Activated CD4-positive, alpha-beta T cell treated with anti-CD3 and anti-CD28 coated beads, Interleukin-2, amount 10 ng/mL, durations not matched to agents 7 days and 5 days (primary cell): Measurements from ENCODE around the gene SNRNP48. TPM values are rescaled to one million over a fixed set of nuclear protein-coding genes. Genes with fewer than 3 reads are reported as not detected.
A peak's percentile ranks its signal among the peaks of the same experiment; 100 is the strongest.

ENCODE experiments used
- CTCF ChIA-PET: fragments of 350-600 bp; sonication (Branson Sonifier 250); formaldehyde crosslinking; loops from one replicate; lab custom pipeline; 2021; ENCODE audit warnings: antibody characterized with exemption; lab: Charles Lee
- POLR2A ChIA-PET: fragments of 350-600 bp; sonication (Branson Sonifier 250); formaldehyde crosslinking; loops from one replicate; lab custom pipeline; 2021; ENCODE audit warnings: antibody characterized with exemption; lab: Charles Lee
- DNase-seq: peaks from one replicate; pipeline ENCODE4 v3.0.0-alpha.2; 2020
- H3K27ac Mint-ChIP-seq: one replicate; pipeline ENCODE4 v1.8.0; 2021; ENCODE audit warnings: mild to moderate bottlenecking, moderate library complexity, mixed read lengths
- H3K27me3 Mint-ChIP-seq: one replicate; pipeline ENCODE4 v1.8.0; 2021; ENCODE audit warnings: mixed read lengths
- H3K36me3 Mint-ChIP-seq: one replicate; pipeline ENCODE4 v1.8.0; 2021; ENCODE audit warnings: low read depth, mixed read lengths
- H3K4me1 Mint-ChIP-seq: one replicate; pipeline ENCODE4 v1.8.0; 2021; ENCODE audit warnings: mixed read lengths
- H3K4me3 Mint-ChIP-seq: one replicate; pipeline ENCODE4 v1.8.0; 2021; ENCODE audit warnings: mild to moderate bottlenecking, moderate library complexity, mixed read lengths
- H3K9me3 Mint-ChIP-seq: one replicate; pipeline ENCODE4 v1.8.0; 2021; ENCODE audit warnings: mixed read lengths
- total RNA-seq, 2 experiments: library from RNA; stranded (reverse); gene quantifications; one replicate each; pipeline ENCODE4 v1.2.3, GENCODE V29; 2021

SNRNP48 gene
- total RNA-seq, 2 experiments from 2014 or later: 13.5 to 17.6 TPM

GRCh38 chr6:7587631-7588100 is 2.3 kb upstream of the SNRNP48 start:
- H3K9me3 Mint-ChIP-seq: no peaks in the 10 kb centered on the region
- CTCF ChIA-PET: no interaction called here
- no peaks in the 10 kb centered on the region for H3K27me3 Mint-ChIP-seq
- no peak overlapping the region for H3K27ac Mint-ChIP-seq
- peaks cover 9% of the 10 kb centered on the region for H3K36me3 Mint-ChIP-seq
- no peak for DNase-seq
- H3K4me3 Mint-ChIP-seq: no peak overlapping the region
- H3K4me1 Mint-ChIP-seq: peaks cover 28% of the 10 kb centered on the region
- POLR2A ChIA-PET: no interaction called here

GRCh38 chr6:7588506-7588905 is 1.5 kb upstream of the SNRNP48 start:
- H3K27ac Mint-ChIP-seq: no peak overlapping the region
- H3K4me3 Mint-ChIP-seq: no peak overlapping the region
- CTCF ChIA-PET: interaction anchor here (0.6 kb wide), 1 partner anchor 16 kb away, joined by 3 read pairs; no protein-coding TSS in a partner anchor
- H3K36me3 Mint-ChIP-seq: peaks cover 14% of the 10 kb centered on the region
- H3K9me3 Mint-ChIP-seq: no peaks in the 10 kb centered on the region
- no peaks in the 10 kb centered on the region for H3K27me3 Mint-ChIP-seq
- no peak for DNase-seq
- POLR2A ChIA-PET: no interaction called here
- peaks cover 35% of the 10 kb centered on the region for H3K4me1 Mint-ChIP-seq

- Mint-ChIP-seq H3K4me3 (peak overlapping the region; percentile 97), H3K4me1 (peaks cover 35% of the 10 kb centered on the region), H3K27ac (no peak overlapping the region), H3K9me3 (no peaks in the 10 kb centered on the region), H3K36me3 (peaks cover 15% of the 10 kb centered on the region), H3K27me3 (no peaks in the 10 kb centered on the region)
- ChIA-PET CTCF (interaction anchor here (0.6 to 1.1 kb wide), 3 partner anchors 18 to 293 kb away, joined by 3 to 4 read pairs (median 3); partner anchors contain the start of genes CAGE1 and RIOK1), POLR2A (no interaction called here)
- DNase-seq: no peak
Measured at GRCh38 chr6:7589221-7589620, 777 bp upstream of the SNRNP48 start.

GRCh38 chr6:7590918-7591302 is 912 bp downstream of the SNRNP48 start:
- ChIA-PET POLR2A (no interaction called here), CTCF (interaction anchor here (1.7 kb wide), 1 partner anchor 10 kb away, joined by 5 read pairs; no protein-coding TSS in a partner anchor)
- H3K4me1 Mint-ChIP-seq: peaks cover 35% of the 10 kb centered on the region
- H3K36me3 Mint-ChIP-seq: peaks cover 23% of the 10 kb centered on the region
- peak overlapping the region; percentile 97 for H3K4me3 Mint-ChIP-seq
- no peaks in the 10 kb centered on the region for H3K9me3 Mint-ChIP-seq
- peak overlapping the region; percentile 95 for H3K27ac Mint-ChIP-seq
- no peak for DNase-seq
- H3K27me3 Mint-ChIP-seq: no peaks in the 10 kb centered on the region

GRCh38 chr6:7591770-7592169 is 1.8 kb downstream of the SNRNP48 start:
- peaks cover 30% of the 10 kb centered on the region for H3K36me3 Mint-ChIP-seq
- H3K9me3 Mint-ChIP-seq: no peaks in the 10 kb centered on the region
- DNase-seq: no peak
- POLR2A ChIA-PET: no interaction called here
- CTCF ChIA-PET: interaction anchor here (0.6 to 1.7 kb wide), 3 partner anchors 11 to 114 kb away, joined by 3 to 5 read pairs (median 3); no protein-coding TSS in a partner anchor
- peak overlapping the region; percentile 35 for H3K4me3 Mint-ChIP-seq
- no peak overlapping the region for H3K27ac Mint-ChIP-seq
- H3K4me1 Mint-ChIP-seq: peaks cover 35% of the 10 kb centered on the region
- H3K27me3 Mint-ChIP-seq: no peaks in the 10 kb centered on the region

GRCh38 chr6:7593229-7593628 is 3.2 kb downstream of the SNRNP48 start:
- peaks cover 35% of the 10 kb centered on the region for H3K36me3 Mint-ChIP-seq
- H3K9me3 Mint-ChIP-seq: no peaks in the 10 kb centered on the region
- ChIA-PET POLR2A (no interaction called here), CTCF (no interaction called here)
- no peaks in the 10 kb centered on the region for H3K27me3 Mint-ChIP-seq
- peaks cover 35% of the 10 kb centered on the region for H3K4me1 Mint-ChIP-seq
- H3K4me3 Mint-ChIP-seq: no peak overlapping the region
- H3K27ac Mint-ChIP-seq: no peak overlapping the region
- no peak for DNase-seq

GRCh38 chr6:7594579-7595125 is 4.7 kb downstream of the SNRNP48 start:
- Mint-ChIP-seq H3K9me3 (no peaks in the 10 kb centered on the region), H3K27me3 (no peaks in the 10 kb centered on the region), H3K4me1 (peaks cover 29% of the 10 kb centered on the region), H3K4me3 (no peak overlapping the region), H3K27ac (no peak overlapping the region), H3K36me3 (peaks cover 45% of the 10 kb centered on the region)
- POLR2A ChIA-PET: no interaction called here
- DNase-seq: no peak
- CTCF ChIA-PET: interaction anchor here (0.7 kb wide), 1 partner anchor 43 kb away, joined by 5 read pairs; no protein-coding TSS in a partner anchor

- DNase-seq: no peak
- Mint-ChIP-seq H3K27ac (no peak overlapping the region), H3K4me1 (peaks cover 17% of the 10 kb centered on the region), H3K27me3 (no peaks in the 10 kb centered on the region), H3K9me3 (no peaks in the 10 kb centered on the region), H3K36me3 (peaks cover 58% of the 10 kb centered on the region), H3K4me3 (no peak overlapping the region)
- CTCF ChIA-PET: interaction anchor here (0.5 kb wide), 1 partner anchor 15 kb away, joined by 3 read pairs; no protein-coding TSS in a partner anchor
- POLR2A ChIA-PET: interaction anchor here (0.6 kb wide), 1 partner anchor 14 kb away, joined by 3 read pairs; the partner anchor contains the start of gene SNRNP48
Measured at GRCh38 chr6:7604003-7604402, 14.0 kb downstream of the SNRNP48 start.

- ChIA-PET POLR2A (interaction anchor here (0.6 kb wide), 1 partner anchor 15 kb away, joined by 3 read pairs; the partner anchor contains the start of gene SNRNP48), CTCF (interaction anchor here (0.5 kb wide), 1 partner anchor 16 kb away, joined by 3 read pairs; no protein-coding TSS in a partner anchor)
- Mint-ChIP-seq H3K4me1 (peaks cover 17% of the 10 kb centered on the region), H3K36me3 (peaks cover 55% of the 10 kb centered on the region), H3K27me3 (no peaks in the 10 kb centered on the region), H3K27ac (no peak overlapping the region), H3K9me3 (no peaks in the 10 kb centered on the region), H3K4me3 (no peak overlapping the region)
- no peak for DNase-seq
Measured at GRCh38 chr6:7604506-7604905, 14.5 kb downstream of the SNRNP48 start.

- H3K9me3 Mint-ChIP-seq: no peaks in the 10 kb centered on the region
- DNase-seq: peak; percentile 52
- CTCF ChIA-PET: interaction anchor here (0.6 to 1.7 kb wide), 5 partner anchors 46 to 341 kb away, joined by 3 to 5 read pairs (median 4); no protein-coding TSS in a partner anchor
- POLR2A ChIA-PET: no interaction called here
- peaks cover 20% of the 10 kb centered on the region for H3K4me1 Mint-ChIP-seq
- H3K27me3 Mint-ChIP-seq: no peaks in the 10 kb centered on the region
- H3K36me3 Mint-ChIP-seq: peaks cover 4% of the 10 kb centered on the region
- no peak overlapping the region for H3K27ac Mint-ChIP-seq
- no peak overlapping the region for H3K4me3 Mint-ChIP-seq
Measured at GRCh38 chr6:7615611-7616383, 25.8 kb downstream of the SNRNP48 start.

- no peak for DNase-seq
- Mint-ChIP-seq H3K4me3 (no peak overlapping the region), H3K9me3 (no peaks in the 10 kb centered on the region), H3K4me1 (peaks cover 20% of the 10 kb centered on the region), H3K36me3 (no peaks in the 10 kb centered on the region), H3K27me3 (no peaks in the 10 kb centered on the region), H3K27ac (no peak overlapping the region)
- ChIA-PET POLR2A (no interaction called here), CTCF (interaction anchor here (0.8 kb wide), 1 partner anchor 173 kb away, joined by 3 read pairs; no protein-coding TSS in a partner anchor)
Measured at GRCh38 chr6:7617801-7618764, 28.1 kb downstream of the SNRNP48 start.

- Mint-ChIP-seq H3K36me3 (no peaks in the 10 kb centered on the region), H3K27me3 (no peaks in the 10 kb centered on the region), H3K4me1 (peaks cover 12% of the 10 kb centered on the region), H3K27ac (no peak overlapping the region), H3K9me3 (no peaks in the 10 kb centered on the region), H3K4me3 (no peak overlapping the region)
- DNase-seq: no peak
- POLR2A ChIA-PET: no interaction called here
- CTCF ChIA-PET: interaction anchor here (0.6 to 1.1 kb wide), 2 partner anchors 19 to 227 kb away, joined by 3 to 4 read pairs; no protein-coding TSS in a partner anchor
Measured at GRCh38 chr6:7621761-7622160, 31.8 kb downstream of the SNRNP48 start.
